ENCODE measurements around the gene HENMT1.
"Not testable (repeated sequence)": the region's sequence is repeated elsewhere in the genome, so short reads cannot be mapped to it uniquely, and the experiment has no call there.

The HENMT1 gene

GRCh38 chr1:108670131-108670773 lies 9.4 kb upstream of the HENMT1 start:
- DNase-seq: no peak

DNA sequence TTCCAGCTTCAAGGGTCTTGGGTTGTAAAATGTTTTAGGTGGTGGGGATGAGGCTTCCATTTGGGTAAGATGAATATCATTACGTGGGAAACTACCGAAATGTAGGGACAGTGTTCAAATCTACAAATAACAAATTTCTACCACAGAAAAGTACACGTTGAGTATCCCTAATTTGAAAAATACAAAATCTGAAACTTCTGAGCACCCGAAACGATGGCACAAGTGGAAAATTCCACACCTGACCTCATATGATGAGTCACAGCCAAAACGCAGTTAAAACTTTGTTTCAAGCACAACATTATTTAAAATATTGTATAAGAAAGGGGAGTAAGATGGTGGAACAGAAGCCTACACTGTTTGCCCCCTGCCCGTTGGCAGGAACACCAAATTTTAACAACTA lies 8.8 kb upstream of the HENMT1 start:
- no peak for DNase-seq

GRCh38 chr1:108668777-108669176 lies 7.9 kb upstream of the HENMT1 start:
- no peak for DNase-seq

- not testable (repeated sequence) for DNase-seq
Measured at GRCh38 chr1:108667422-108667821, 6.5 kb upstream of the HENMT1 start.

GRCh38 chr1:108665771-108666170 lies 4.9 kb upstream of the HENMT1 start:
- DNase-seq: no peak

GRCh38 chr1:108665067-108665466 lies 4.2 kb upstream of the HENMT1 start:
- DNase-seq: no peak

DNA sequence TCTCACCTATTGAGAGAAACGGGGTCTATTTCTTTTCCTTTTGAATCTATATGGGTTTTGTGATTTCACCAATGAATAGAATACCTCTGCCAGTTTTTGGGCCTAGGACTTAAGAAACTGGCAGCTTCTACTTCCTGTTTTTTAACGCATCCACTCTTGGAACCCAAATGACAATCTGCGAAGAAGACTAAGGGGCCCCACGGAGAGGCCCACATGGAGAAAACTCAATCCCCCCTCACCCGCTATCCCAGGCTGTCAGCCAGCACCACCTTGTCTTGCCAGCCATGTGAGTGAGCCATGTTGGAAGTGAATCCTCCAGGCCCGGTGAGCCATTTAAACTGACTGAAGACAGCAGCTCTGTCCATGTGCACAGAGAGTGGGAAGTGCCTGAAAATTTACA lies 3.6 kb upstream of the HENMT1 start:
- DNase-seq: no peak

DNA sequence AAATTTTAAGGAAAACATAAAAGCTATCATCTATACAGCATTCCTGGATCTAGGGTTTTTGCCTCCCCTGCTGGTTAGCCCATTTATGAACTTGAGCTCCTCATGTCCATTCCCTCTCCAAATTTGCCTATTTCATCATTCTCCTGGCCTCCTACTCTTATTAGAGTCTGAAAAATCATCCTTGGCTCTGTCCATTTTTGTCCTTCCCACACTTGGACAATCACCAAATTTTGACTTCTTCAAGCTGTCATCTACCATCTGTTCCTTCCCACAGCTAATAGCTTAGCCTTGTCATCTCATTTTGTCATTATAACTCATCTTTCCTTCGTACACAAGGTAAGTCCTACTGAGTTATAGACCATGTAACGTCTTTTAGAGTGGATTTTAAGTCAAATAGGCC lies 2.2 kb upstream of the HENMT1 start:
- DNase-seq: no peak

GRCh38 chr1:108657356-108658080 lies 3.4 kb downstream of the HENMT1 start:
- no peak for DNase-seq

GRCh38 chr1:108653431-108654105 lies 7.3 kb downstream of the HENMT1 start:
- no peak for DNase-seq

DNA sequence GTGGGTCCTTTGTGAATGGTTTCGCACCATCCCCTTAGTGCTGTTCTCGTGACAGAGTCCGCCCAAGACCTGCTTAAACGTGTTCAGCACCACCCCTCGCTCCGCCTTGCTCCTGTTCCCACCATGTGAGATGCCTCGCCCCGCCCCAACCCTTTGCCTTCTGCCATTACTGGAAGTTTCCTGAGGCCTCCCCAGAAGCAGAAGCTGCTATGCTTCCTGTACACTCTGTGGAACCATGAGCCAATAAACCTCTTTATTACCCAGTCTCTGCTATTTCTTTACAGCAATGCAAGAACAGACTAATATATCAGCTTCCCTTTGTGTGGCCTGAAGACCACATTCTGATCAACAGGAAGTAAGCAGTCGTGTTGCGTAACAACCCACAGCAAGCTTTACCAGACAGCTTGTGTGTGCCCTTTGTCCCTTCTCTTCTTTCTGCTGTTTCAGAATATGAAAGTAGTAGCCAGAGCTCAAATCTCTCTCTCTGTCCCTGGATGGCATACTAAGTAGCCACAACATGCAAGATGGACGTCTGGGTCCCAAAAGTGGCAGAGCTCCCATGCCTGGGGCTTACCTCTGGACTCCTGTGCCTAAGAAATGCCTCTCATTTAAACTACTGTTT lies 14.1 kb downstream of the HENMT1 start:
- peak; percentile 65 for DNase-seq

GRCh38 chr1:108646265-108646647 lies 14.6 kb downstream of the HENMT1 start:
- no peak for DNase-seq

- no peak for DNase-seq
Measured at GRCh38 chr1:108645564-108646184, 15.2 kb downstream of the HENMT1 start.

GRCh38 chr1:108644984-108645383 lies 15.9 kb downstream of the HENMT1 start:
- DNase-seq: peak; percentile 10

- DNase-seq: peak; percentile 21
Measured at GRCh38 chr1:108643492-108644335, 17.2 kb downstream of the HENMT1 start.

DNA sequence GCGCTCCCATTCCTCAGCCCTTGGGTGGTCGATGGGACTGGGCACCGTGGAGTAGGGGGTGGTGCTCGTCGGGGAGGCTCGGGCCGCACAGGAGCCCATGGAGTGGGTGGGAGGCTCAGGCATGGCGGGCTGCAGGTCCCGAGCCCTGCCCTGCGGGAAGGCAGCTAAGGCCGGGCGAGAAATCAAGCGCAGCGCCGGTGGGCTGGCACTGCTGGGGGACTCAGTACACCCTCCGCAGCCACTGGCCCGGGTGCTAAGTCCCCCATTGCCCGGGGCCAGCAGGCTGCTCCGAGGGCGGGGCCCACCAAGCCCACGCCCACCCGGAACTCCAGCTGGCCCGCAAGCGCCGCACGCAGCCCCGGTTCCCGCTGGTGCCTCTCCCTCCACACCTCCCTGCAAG lies 20.0 kb downstream of the HENMT1 start:
- DNase-seq: not testable (repeated sequence)

- peak; percentile 11 for DNase-seq
Measured at GRCh38 chr1:108639899-108640560, 20.9 kb downstream of the HENMT1 start.

- no peak for DNase-seq
Measured at GRCh38 chr1:108636876-108637275, 24.0 kb downstream of the HENMT1 start.

DNA sequence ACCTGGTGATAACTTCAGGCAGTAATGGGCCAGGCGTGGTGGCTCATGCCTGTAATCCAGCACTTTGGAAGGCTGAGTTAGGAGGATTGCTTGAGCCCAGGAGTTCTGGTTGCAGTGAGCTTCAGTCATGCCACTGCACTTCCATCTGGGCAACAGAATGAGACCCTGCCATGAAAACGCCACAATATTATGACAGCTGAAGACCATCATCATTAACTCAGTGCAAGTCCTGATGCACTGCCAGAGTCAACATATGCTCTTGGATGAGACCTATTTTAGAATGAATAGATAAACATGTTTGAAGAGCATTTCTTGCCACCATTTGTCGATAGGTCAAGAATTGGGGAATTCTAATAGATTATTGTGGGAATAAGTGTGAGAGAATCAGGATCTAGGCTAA lies 26.4 kb downstream of the HENMT1 start:
- DNase-seq: no peak

GRCh38 chr1:108628665-108629064 lies 32.2 kb downstream of the HENMT1 start:
- no peak for DNase-seq

GRCh38 chr1:108627951-108628350 lies 32.9 kb downstream of the HENMT1 start:
- DNase-seq: no peak

GRCh38 chr1:108627256-108627655 lies 33.6 kb downstream of the HENMT1 start:
- no peak for DNase-seq
